ENCODE results near the gene ANKRD18A. TPM values are rescaled to one million over a fixed set of nuclear protein-coding genes. Genes with fewer than 3 reads are reported as not detected.

ANKRD18A gene
- not detected in 2 replicates for total RNA-seq (2014; rRNA removed; shearing (Covaris generic))

GRCh38 chr9:38620483-38621433 lies at the start of gene ANKRD18A:
Gene ANKRD18A, minus strand, starts transcription at chr9:38620596. Its CDS starts 311 bp downstream, at chr9:38620285.
- DNase-seq (ENCODE audit: low read depth): no peak

- DNase-seq (ENCODE audit: low read depth): no peak
Measured at GRCh38 chr9:38668791-38669466, 48.5 kb upstream of the ANKRD18A start.

GRCh38 chr9:38662763-38663593 lies 42.6 kb upstream of the ANKRD18A start:
- DNase-seq (ENCODE audit: low read depth): no peak

- DNase-seq (ENCODE audit: low read depth): no peak
Measured at GRCh38 chr9:38659538-38659937, 39.1 kb upstream of the ANKRD18A start.

GRCh38 chr9:38656896-38657295 lies 36.5 kb upstream of the ANKRD18A start:
- no peak for DNase-seq (ENCODE audit: low read depth)

- no peak for DNase-seq (ENCODE audit: low read depth)
Measured at GRCh38 chr9:38652486-38652885, 32.1 kb upstream of the ANKRD18A start.

GRCh38 chr9:38652044-38652443 lies 31.6 kb upstream of the ANKRD18A start:
- DNase-seq (ENCODE audit: low read depth): no peak

- no peak for DNase-seq (ENCODE audit: low read depth)
Measured at GRCh38 chr9:38651400-38652042, 31.1 kb upstream of the ANKRD18A start.

- DNase-seq (ENCODE audit: low read depth): no peak
Measured at GRCh38 chr9:38650564-38650963, 30.2 kb upstream of the ANKRD18A start.

- DNase-seq (ENCODE audit: low read depth): no peak
Measured at GRCh38 chr9:38649731-38650363, 29.5 kb upstream of the ANKRD18A start.

GRCh38 chr9:38644601-38645000 lies 24.2 kb upstream of the ANKRD18A start:
- DNase-seq (ENCODE audit: low read depth): no peak

- no peak for DNase-seq (ENCODE audit: low read depth)
Measured at GRCh38 chr9:38643815-38644173, 23.4 kb upstream of the ANKRD18A start.

GRCh38 chr9:38642951-38643814 lies 22.8 kb upstream of the ANKRD18A start:
- DNase-seq (ENCODE audit: low read depth): no peak

- peak; percentile 62 for DNase-seq (ENCODE audit: low read depth)
Measured at GRCh38 chr9:38641985-38642864, 21.8 kb upstream of the ANKRD18A start.

GRCh38 chr9:38641142-38641541 lies 20.7 kb upstream of the ANKRD18A start:
- no peak for DNase-seq (ENCODE audit: low read depth)

- DNase-seq (ENCODE audit: low read depth): no peak
Measured at GRCh38 chr9:38639577-38639940, 19.2 kb upstream of the ANKRD18A start.

GRCh38 chr9:38638881-38639576 lies 18.6 kb upstream of the ANKRD18A start:
- peak; percentile 73 for DNase-seq (ENCODE audit: low read depth)

GRCh38 chr9:38634315-38634714 lies 13.9 kb upstream of the ANKRD18A start:
- DNase-seq (ENCODE audit: low read depth): no peak

All from M059J (cell line).